ENCODE data around the gene AEBP1. TPM values are rescaled to one million over a fixed set of nuclear protein-coding genes. Genes with fewer than 3 reads are reported as not detected.
A peak's percentile ranks its signal among the peaks of the same experiment; 100 is the strongest.

AEBP1 gene
- total RNA-seq, 1 donor from 2014 or later, result 236 TPM

- DNase-seq (ENCODE audit: low spot score) (no peak), ATAC-seq (peak; percentile 13)
- intact Hi-C loops (cut with DNase I), result no loop called here
These were observed 38.6 kb upstream of the AEBP1 start, which contains the start of gene PGAM2 for GRCh38 chr7:44065431-44066110. Gene PGAM2, minus strand, starts transcription at chr7:44065567. Its CDS starts 38 bp downstream, at chr7:44065529.

- DNase-seq (ENCODE audit: low spot score), result peak; percentile 49
- intact Hi-C loops (cut with DNase I), result no loop called here
- no peak for ATAC-seq
These were observed 38.1 kb upstream of the AEBP1 start for GRCh38 chr7:44066111-44066460.

- ATAC-seq, result no peak
- intact Hi-C loops (cut with DNase I), result no loop called here
- DNase-seq (ENCODE audit: low spot score), result peak; percentile 53
These were observed 37.6 kb upstream of the AEBP1 start for GRCh38 chr7:44066494-44067063.

- intact Hi-C loops (cut with DNase I), result no loop called here
- peak; percentile 59 for DNase-seq (ENCODE audit: low spot score)
- ATAC-seq, result no peak
These were observed 36.8 kb upstream of the AEBP1 start for GRCh38 chr7:44067064-44067951.

- intact Hi-C loops (cut with DNase I), result no loop called here
- no peak for DNase-seq (ENCODE audit: low spot score)
- ATAC-seq, result no peak
These were observed 36.1 kb upstream of the AEBP1 start for GRCh38 chr7:44068054-44068453.

GRCh38 chr7:44071726-44072363, 32.3 kb upstream of the AEBP1 start:
- DNase-seq (ENCODE audit: low spot score) (no peak), ATAC-seq (no peak)
- intact Hi-C loops (cut with DNase I), result loop anchor here (10.0 kb wide), 1 partner anchor 113 kb away; the partner anchor contains the start of gene GCK

- intact Hi-C loops (cut with DNase I), result loop anchor here (10.0 kb wide), 1 partner anchor 112 kb away; the partner anchor contains the start of gene GCK
- DNase-seq (ENCODE audit: low spot score) (peak; percentile 87), ATAC-seq (peak; percentile 53)
These were observed 31.5 kb upstream of the AEBP1 start for GRCh38 chr7:44072364-44073231.

- peak; percentile 83 for DNase-seq (ENCODE audit: low spot score)
- intact Hi-C loops (cut with DNase I), result loop anchor here (10.0 kb wide), 1 partner anchor 111 kb away; the partner anchor contains the start of gene GCK
- ATAC-seq, result peak; percentile 76
These were observed 30.3 kb upstream of the AEBP1 start for GRCh38 chr7:44073664-44074348.

GRCh38 chr7:44074349-44074695, 29.8 kb upstream of the AEBP1 start:
- ATAC-seq, result peak; percentile 2
- intact Hi-C loops (cut with DNase I), result loop anchor here (10.0 kb wide), 1 partner anchor 110 kb away; the partner anchor contains the start of gene GCK
- no peak for DNase-seq (ENCODE audit: low spot score)

GRCh38 chr7:44075296-44076075, 28.7 kb upstream of the AEBP1 start:
- ATAC-seq (no peak), DNase-seq (ENCODE audit: low spot score) (no peak)
- intact Hi-C loops (cut with DNase I), result loop anchor here (10.0 kb wide), 1 partner anchor 109 kb away; the partner anchor contains the start of gene GCK

- no peak for DNase-seq (ENCODE audit: low spot score)
- ATAC-seq, result no peak
- intact Hi-C loops (cut with DNase I), result loop anchor here (10.0 kb wide), 1 partner anchor 109 kb away; the partner anchor contains the start of gene GCK
These were observed 27.8 kb upstream of the AEBP1 start for GRCh38 chr7:44076101-44076895.

GRCh38 chr7:44077061-44077460, 27.1 kb upstream of the AEBP1 start:
- ATAC-seq (no peak), DNase-seq (ENCODE audit: low spot score) (no peak)
- intact Hi-C loops (cut with DNase I), result loop anchor here (10.0 kb wide), 1 partner anchor 108 kb away; the partner anchor contains the start of gene GCK

- ATAC-seq (no peak), DNase-seq (ENCODE audit: low spot score) (no peak)
- intact Hi-C loops (cut with DNase I), result loop anchor here (10.0 kb wide), 1 partner anchor 107 kb away; the partner anchor contains the start of gene GCK
These were observed 26.5 kb upstream of the AEBP1 start for GRCh38 chr7:44077681-44078091.

- ATAC-seq (no peak), DNase-seq (ENCODE audit: low spot score) (no peak)
- intact Hi-C loops (cut with DNase I), result loop anchor here (10.0 kb wide), 1 partner anchor 106 kb away; the partner anchor contains the start of gene GCK
These were observed 25.6 kb upstream of the AEBP1 start for GRCh38 chr7:44078521-44078920.

GRCh38 chr7:44079331-44080021, 24.7 kb upstream of the AEBP1 start:
- DNase-seq (ENCODE audit: low spot score) (no peak), ATAC-seq (no peak)
- intact Hi-C loops (cut with DNase I), result loop anchor here (10.0 kb wide), 1 partner anchor 105 kb away; the partner anchor contains the start of gene GCK
